Keratinocyte (primary cell): ENCODE data around the gene LPGAT1. TPM values are rescaled to one million over a fixed set of nuclear protein-coding genes. Genes with fewer than 3 reads are reported as not detected.

Experiments used
- DNase-seq: peaks from one replicate; pipeline ENCODE4 v3.0.0-alpha.2; 2011; ENCODE audit warnings: low read depth, missing footprints, low spot score
- FAIRE-seq: peaks from 2 replicates; lab custom pipeline; 2011; peaks lifted over from hg19 to GRCh38; lab: Jason Lieb, UNC
- H2AFZ ChIP-seq: 2 replicates; pipeline ENCODE4 v1.6.0; 2012; ENCODE audit warnings: low read length, control low read depth, inconsistent platforms; ENCODE audit not compliant: control insufficient read depth
- H3K27ac ChIP-seq: 2 replicates; pipeline ENCODE4 v1.5.1; 2011; ENCODE audit warnings: low read length; ENCODE audit not compliant: control insufficient read depth, insufficient read depth
- H3K27me3 ChIP-seq: 3 replicates; pipeline ENCODE4 v1.6.0; 2011; ENCODE audit warnings: low read length; ENCODE audit not compliant: control insufficient read depth, insufficient read depth; ENCODE audit errors: extremely low read depth
- H3K36me3 ChIP-seq, 2 experiments: 2 replicates in 1 of 2; 3 replicates in 1 of 2; pipeline ENCODE4 v1.5.1; 2011; ENCODE audit warnings: low read length in 2 of 2, mild to moderate bottlenecking in 1 of 2; ENCODE audit not compliant: control insufficient read depth in 2 of 2, insufficient read depth in 2 of 2; ENCODE audit errors: extremely low read depth in 1 of 2
- H3K4me1 ChIP-seq: 3 replicates; pipeline ENCODE4 v1.5.1; 2011; ENCODE audit warnings: low read length; ENCODE audit not compliant: control insufficient read depth, insufficient read depth; ENCODE audit errors: extremely low read depth
- H3K4me2 ChIP-seq: 3 replicates; pipeline ENCODE4 v1.6.0; 2011; ENCODE audit warnings: low read depth, low read length; ENCODE audit not compliant: control insufficient read depth, insufficient read depth; ENCODE audit errors: extremely low read depth
- H3K4me3 ChIP-seq, 3 experiments: fragments of 200-600 bp in 1 of 3; sonication (generic) in 1 of 3; 2 replicates in 2 of 3; 3 replicates in 1 of 3; pipeline ENCODE4 v1.5.1; 2011 to 2016; ENCODE audit warnings: low read length in 3 of 3, mild to moderate bottlenecking in 3 of 3, control low read depth in 2 of 3, inconsistent platforms in 1 of 3, low read depth in 1 of 3, mixed read lengths in 1 of 3, mixed run types in 1 of 3, moderate library complexity in 1 of 3; ENCODE audit not compliant: control insufficient read depth in 2 of 3, insufficient read depth in 2 of 3; ENCODE audit errors: extremely low read depth in 1 of 3
- H3K79me2 ChIP-seq: 2 replicates; pipeline ENCODE4 v1.6.0; 2012; ENCODE audit warnings: low read length; ENCODE audit not compliant: control insufficient read depth, insufficient read depth
- H3K9ac ChIP-seq: 3 replicates; pipeline ENCODE4 v1.6.0; 2011; ENCODE audit warnings: low read length; ENCODE audit not compliant: control insufficient read depth, insufficient read depth; ENCODE audit errors: extremely low read depth
- H3K9me1 ChIP-seq: 3 replicates; pipeline ENCODE4 v1.6.0; 2011; ENCODE audit warnings: low read length; ENCODE audit not compliant: control insufficient read depth, insufficient read depth; ENCODE audit errors: extremely low read depth
- H3K9me3 ChIP-seq: 2 replicates; pipeline ENCODE4 v1.5.1; 2012; ENCODE audit warnings: low read depth, low read length; ENCODE audit not compliant: control insufficient read depth
- H4K20me1 ChIP-seq: 3 replicates; pipeline ENCODE4 v1.6.0; 2011; ENCODE audit warnings: low read length; ENCODE audit not compliant: control insufficient read depth, insufficient read depth; ENCODE audit errors: extremely low read depth
- CTCF ChIP-seq, 3 experiments: IDR thresholded peaks in 1 of 3; conservative IDR thresholded peaks in 1 of 3; optimal IDR thresholded peaks in 1 of 3; 2 replicates in 2 of 3; 3 replicates in 1 of 3; pipeline versions ENCODE3 to v1.5.1; 2011; ENCODE audit warnings: low read length in 3 of 3, mild to moderate bottlenecking in 3 of 3, moderate library complexity in 2 of 3, control low read depth in 1 of 3, inconsistent platforms in 1 of 3; ENCODE audit not compliant: insufficient read depth in 2 of 3; ENCODE audit errors: extremely low read depth in 1 of 3
- EZH2 ChIP-seq: IDR thresholded peaks from one replicate; pipeline ENCODE4 v1.6.1; 2012; ENCODE audit warnings: inconsistent platforms, mild to moderate bottlenecking, low read length, moderate library complexity
- dilution Hi-C: fragments of 300-500 bp; cut with MboI; formaldehyde crosslinking; loops from one replicate; pipeline ENCODE4 v1.7.0; 2020; ENCODE audit warnings: low sequenced_read_pairs; ENCODE audit not compliant: extremely low pct_ligation_motif_present
- polyA plus RNA-seq, 5 experiments: library from polyadenylated mRNA; depleted of rRNA in 3 of 5; stranded (reverse) in 3 of 5; stranded (forward) in 1 of 5; unstranded in 1 of 5; fragments of >200 nt; gene quantifications; 1 replicate in 1 of 5; 2 replicates in 3 of 5; 3 replicates in 1 of 5; pipeline versions ENCODE4 v1.2.1 to v1.2.3, GENCODE V29; 2011 to 2012; ENCODE audit warnings: missing spikeins in 2 of 5, low read depth in 1 of 5, low replicate concordance in 1 of 5

LPGAT1 gene
- polyA plus RNA-seq, 1 donor (not counting 4 experiments of a cell fraction or from before 2014, with no cell fraction given), result 14.7 TPM

DNA sequence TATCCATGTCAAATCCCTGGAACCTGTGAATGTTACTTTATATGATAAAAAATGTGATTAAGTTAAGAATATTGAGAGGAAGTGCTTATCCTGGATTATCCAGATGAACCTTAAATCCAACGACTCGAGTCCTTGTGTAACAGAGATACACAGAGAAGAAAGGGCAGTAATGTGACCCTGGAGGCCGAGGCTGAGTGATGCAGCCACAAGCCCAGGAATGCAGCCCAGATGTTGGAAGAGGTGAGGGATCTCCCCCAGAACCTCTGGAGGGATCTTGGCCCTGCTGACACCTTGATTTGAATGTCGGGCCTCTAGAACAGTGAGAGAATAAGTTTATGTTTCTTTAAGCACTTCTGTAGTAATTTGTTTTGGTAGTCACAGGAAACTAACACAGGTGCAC is 18.0 kb downstream of the LPGAT1 start:
- Histone ChIP-seq H3K9ac (no peak overlapping the region), H3K9me3 (no peaks in the 10 kb centered on the region), H3K9me1 (peaks cover 3% of the 10 kb centered on the region), H3K27me3 (no peaks in the 10 kb centered on the region), H3K36me3 (no peaks in the 10 kb centered on the region), H3K79me2 (no peaks in the 10 kb centered on the region), H3K4me2 (no peak overlapping the region), H3K27ac (no peak overlapping the region), H2AFZ (no peak overlapping the region), H3K4me1 (no peaks in the 10 kb centered on the region), H4K20me1 (no peaks in the 10 kb centered on the region), H3K4me3 (no peak overlapping the region)
- dilution Hi-C loops, result no loop called here
- FAIRE-seq (no peak), DNase-seq (no peak)
- TF ChIP-seq CTCF (optimal IDR thresholded peaks at IDR 0.05 in 1 of 3, IDR thresholded peaks at IDR 0.05 in 1 of 3, conservative IDR thresholded peaks at IDR 0.05 in 1 of 3; ENCODE audit: extremely low read depth in 1 of 3, insufficient read depth in 2 of 3, low read length in 3 of 3) (no peak), EZH2 (no peak)

- no peaks in the 10 kb centered on the region for H3K9me3 ChIP-seq
- H3K27ac ChIP-seq, result no peak overlapping the region
- TF ChIP-seq CTCF (optimal IDR thresholded peaks at IDR 0.05 in 1 of 3, IDR thresholded peaks at IDR 0.05 in 1 of 3, conservative IDR thresholded peaks at IDR 0.05 in 1 of 3; ENCODE audit: extremely low read depth in 1 of 3, insufficient read depth in 2 of 3, low read length in 3 of 3) (no peak), EZH2 (no peak)
- H3K36me3 ChIP-seq, result no peaks in the 10 kb centered on the region
- FAIRE-seq, result no peak
- no peak overlapping the region for H3K4me3 ChIP-seq
- H3K9me1 ChIP-seq, result peaks cover 3% of the 10 kb centered on the region
- no peak overlapping the region for H3K9ac ChIP-seq
- dilution Hi-C loops, result no loop called here
- H4K20me1 ChIP-seq, result no peaks in the 10 kb centered on the region
- no peaks in the 10 kb centered on the region for H3K4me1 ChIP-seq
- H3K79me2 ChIP-seq, result no peaks in the 10 kb centered on the region
- H2AFZ ChIP-seq, result no peak overlapping the region
- no peaks in the 10 kb centered on the region for H3K27me3 ChIP-seq
- H3K4me2 ChIP-seq, result no peak overlapping the region
- DNase-seq, result no peak
These were observed 18.7 kb downstream of the LPGAT1 start for GRCh38 chr1:211811848-211812247.
